ENCODE results near the gene SF3B3.
"Not testable (repeated sequence)": the region's sequence is repeated elsewhere in the genome, so short reads cannot be mapped to it uniquely, and the experiment has no call there.

Gene SF3B3

GRCh38 chr16:70592106-70592571 lies 68.5 kb downstream of the SF3B3 start:
- DNase-seq: no peak

DNA sequence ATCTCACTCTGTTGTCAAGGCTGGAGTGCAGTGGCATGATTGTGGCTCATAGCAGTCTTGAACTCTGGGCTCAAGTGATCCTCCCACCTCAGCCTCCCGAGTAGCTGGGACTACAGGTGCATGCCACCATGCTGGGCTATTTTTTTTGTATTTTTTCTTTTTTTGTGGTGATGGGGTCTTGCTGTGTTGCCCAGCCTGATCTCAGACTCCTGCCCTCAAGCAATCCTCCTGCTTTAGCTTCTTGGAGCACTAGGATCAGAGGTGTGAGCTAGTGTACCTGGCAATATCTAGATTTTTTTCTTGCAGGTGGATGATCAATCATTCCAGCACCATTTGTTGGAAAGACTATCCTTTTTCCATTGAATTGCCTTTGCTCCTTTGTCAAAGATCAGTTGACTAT lies 69.9 kb downstream of the SF3B3 start:
- DNase-seq: no peak

DNA sequence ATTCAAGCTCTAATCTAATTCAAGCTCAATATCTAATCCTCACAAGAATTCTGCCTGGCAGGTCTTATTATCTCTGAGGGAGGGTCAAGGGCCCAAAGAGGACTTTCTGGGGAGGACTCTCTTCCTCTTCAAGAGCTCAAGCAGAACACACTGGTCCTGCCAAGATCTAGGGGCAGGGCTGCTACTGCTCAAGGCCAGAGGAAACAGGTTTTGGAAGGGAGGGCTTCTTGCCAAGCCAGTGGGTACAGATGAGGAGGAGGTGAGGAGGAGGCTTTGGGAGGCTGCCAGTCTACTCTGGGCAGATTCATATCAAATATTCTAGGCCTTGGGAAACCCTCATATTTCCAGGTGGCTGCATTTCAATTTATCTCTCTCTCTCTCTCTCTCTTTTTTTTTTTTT lies 71.0 kb downstream of the SF3B3 start:
- no peak for DNase-seq

- DNase-seq: no peak
Observed at GRCh38 chr16:70597135-70597835, 73.7 kb downstream of the SF3B3 start.

DNA sequence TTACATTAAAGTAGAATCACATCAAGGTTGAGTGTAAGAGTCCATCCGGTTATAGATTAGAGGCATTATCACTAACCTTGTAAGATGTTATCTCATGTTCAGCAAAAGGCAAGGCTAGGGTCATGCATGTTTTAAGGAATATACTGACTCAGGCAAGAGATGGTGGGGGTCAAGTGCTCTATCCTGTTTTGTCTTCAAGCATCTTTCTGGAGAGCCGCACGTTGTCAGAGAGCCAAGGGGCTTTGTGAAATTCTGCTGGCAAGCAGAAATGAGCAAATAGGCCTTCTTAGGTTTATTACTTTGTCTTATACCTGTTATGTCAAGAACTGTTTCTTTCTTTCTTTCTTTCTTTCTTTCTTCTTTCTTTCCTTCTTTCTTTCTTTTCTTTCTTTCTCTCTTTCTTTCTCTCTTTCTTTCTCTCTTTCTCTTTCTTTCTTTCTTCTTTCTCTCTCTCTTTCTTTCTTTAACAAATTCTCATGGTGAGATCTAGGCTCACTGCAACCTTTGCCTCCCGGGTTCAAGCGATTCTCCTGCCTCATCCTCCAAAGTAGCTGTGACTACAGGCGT lies 75.4 kb downstream of the SF3B3 start:
- no peak for DNase-seq

GRCh38 chr16:70600730-70601129 lies 77.1 kb downstream of the SF3B3 start:
- no peak for DNase-seq

- DNase-seq: no peak
Observed at GRCh38 chr16:70601576-70602575, 78.3 kb downstream of the SF3B3 start.

GRCh38 chr16:70602831-70603230 lies 79.2 kb downstream of the SF3B3 start:
- no peak for DNase-seq

GRCh38 chr16:70604407-70605282 lies 81.0 kb downstream of the SF3B3 start:
- DNase-seq: no peak

DNA sequence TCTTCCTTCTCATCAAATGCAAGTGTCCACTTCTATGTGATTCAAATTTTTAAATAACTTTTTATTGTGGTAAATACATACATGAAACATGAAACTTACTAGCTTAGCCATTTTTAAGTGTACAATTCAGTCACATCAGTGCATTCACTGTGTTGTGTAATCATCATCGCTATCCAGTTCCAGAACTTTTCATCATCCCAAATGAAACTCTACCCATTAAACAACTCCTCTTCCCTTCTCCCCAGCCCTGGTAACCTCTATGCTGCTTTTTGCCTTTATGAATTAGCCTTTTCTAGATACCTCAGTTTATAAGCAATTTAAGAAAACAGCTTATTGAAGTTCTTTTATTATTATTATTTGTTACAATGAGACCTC lies 81.7 kb downstream of the SF3B3 start:
- no peak for DNase-seq

DNA sequence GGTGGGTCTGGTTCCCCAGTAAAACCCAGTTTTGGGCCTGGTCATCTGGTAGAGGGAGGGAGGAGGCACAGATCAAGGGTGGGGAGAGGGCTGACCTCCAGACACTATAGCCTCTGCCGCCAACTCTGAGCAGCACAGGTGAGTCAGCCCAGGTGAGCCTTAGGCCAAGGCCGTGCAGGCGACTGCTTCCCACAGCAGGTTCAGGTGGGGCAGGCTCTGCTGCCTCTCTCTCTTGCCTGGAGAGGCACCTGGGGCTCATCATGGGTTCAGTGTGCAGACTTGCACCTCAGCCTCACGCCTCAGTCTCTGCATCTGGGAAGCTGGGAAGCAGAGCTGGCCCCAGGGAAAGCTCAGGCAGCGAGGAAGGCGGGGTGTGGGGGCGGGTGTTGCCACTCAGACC lies 84.9 kb downstream of the SF3B3 start:
- no peak for DNase-seq

DNA sequence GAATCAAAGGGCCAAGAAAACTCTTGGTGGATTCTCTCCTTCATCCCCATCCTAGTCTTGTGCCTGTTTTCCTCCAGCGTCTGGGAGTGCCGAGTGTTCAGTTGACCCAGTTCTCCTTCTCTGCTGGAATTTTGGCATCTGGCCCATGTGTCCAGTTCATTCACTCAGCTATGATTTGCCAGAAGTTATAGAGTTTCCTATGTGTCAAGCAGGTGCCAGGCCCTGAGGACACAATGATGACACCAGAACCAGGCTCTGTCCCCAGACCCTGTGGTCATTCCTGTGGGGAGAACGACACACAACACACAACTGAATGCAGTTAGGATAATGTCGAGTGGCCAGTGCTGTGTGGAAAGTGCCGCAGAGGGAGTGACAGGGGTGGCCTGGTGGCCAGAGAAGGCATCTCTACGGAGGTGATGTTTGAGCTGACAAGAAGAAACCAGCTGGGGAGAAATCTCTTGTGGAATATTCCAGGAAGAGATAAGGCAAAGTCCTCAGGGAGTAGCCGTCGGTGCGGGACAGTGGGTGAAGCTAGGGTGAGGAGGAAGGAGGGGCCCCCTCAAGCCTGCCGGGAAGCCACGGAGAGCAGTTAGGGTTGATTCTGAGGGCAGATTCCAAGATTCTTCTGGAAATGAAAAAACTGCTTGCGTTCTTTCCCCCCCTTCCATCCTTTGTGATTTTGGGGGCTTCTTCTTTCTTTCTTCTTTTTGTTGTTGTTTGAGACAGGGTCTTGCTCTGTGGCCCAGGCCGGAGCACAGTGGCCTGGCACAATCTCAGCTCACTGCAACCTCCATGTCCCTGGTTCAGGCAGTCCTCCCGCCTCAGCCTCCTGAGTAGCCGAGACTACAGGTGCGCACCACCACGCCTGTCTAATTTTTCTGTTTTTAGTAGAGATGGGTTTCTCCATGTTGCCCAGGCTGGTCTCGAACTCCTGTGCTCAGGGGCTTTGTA lies 86.9 kb downstream of the SF3B3 start:
- no peak for DNase-seq

DNA sequence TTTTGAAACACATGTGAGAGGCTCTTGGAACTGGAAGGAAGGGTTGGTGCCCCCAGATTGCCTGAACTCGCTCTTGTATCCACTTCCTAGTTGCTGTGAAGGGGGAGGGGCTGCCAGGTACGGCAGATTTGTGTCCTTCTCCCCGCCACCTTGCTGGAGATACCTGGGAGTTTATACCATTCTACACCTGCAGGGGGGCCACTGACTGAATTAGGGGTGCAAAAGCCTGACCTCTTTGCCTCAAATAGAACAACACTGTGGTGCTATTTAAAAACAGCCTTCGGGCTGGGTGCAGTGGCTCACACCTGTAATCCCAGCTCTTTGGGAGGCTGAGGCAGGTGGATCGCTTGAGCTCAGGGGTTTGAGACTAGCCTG lies 87.6 kb downstream of the SF3B3 start:
- DNase-seq: no peak

- DNase-seq: no peak
Observed at GRCh38 chr16:70611785-70612303, 88.2 kb downstream of the SF3B3 start.

GRCh38 chr16:70612931-70613330 lies 89.3 kb downstream of the SF3B3 start:
- DNase-seq: no peak

DNA sequence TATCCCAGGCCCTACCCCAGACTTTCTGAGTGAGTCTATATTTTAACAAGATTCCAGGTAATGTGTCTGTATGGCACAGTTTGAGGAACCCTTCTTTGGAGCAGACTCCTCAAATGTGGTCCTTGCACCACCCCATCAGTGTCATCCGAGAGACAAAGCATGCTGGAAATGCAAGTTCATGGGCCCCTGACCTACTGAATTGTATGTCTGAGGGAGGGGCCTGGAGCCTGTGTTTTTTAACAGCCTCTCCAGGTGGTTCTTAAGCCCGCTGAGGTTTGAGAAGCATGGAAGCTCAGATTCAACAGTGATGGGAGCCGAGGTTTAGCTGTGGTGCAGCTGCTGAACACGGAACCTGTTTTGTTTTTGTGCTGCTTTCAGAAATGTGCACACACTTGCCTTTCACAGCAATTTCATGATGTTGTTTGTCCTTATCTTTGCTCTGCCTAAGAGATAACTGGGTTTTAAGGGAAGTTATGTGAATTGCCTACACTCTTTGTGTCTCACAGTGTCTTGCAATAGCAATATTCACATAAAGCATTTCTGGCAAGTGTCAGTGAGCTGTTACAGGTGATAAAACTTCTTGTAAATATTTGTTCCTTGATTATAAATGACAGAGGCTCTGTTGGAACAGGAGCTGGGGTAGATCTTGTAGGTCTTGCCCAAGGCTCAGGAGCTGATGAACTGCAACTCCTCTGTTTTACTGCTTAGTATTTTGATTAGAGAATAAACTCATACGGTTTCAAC lies 90.8 kb downstream of the SF3B3 start:
- DNase-seq: no peak

GRCh38 chr16:70615945-70616344 lies 92.3 kb downstream of the SF3B3 start:
- no peak for DNase-seq

DNA sequence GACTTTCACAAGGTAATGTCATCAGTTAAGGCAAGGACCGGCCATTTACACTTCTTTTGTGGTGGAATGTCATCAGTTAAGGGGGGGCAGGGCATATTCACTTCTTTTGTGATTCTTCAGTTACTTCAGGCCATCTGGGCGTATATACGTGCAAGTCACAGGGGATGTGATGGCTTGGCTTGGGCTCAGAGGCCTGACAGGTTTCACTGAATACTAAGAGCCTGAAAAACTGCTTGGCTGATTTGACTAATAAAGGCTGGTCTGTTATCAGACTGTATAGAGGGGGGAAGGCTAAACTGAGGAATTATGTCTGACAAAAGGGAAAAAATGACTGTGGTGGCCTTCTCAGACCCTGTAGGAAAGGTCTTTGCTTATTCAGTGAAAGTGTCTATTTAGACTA lies 98.2 kb downstream of the SF3B3 start:
- not testable (repeated sequence) for DNase-seq
